Parathyroid adenoma (tissue), 2 donors: ENCODE results near the gene IBA57.

ENCODE experiments used
- H2AFZ ChIP-seq: fragments of 300-600 bp; sonication (generic); one replicate; pipeline ENCODE4 v1.7.0; 2017; ENCODE audit warnings: antibody characterized with exemption, mild to moderate bottlenecking
- H3K27ac ChIP-seq: fragments of 300-600 bp; sonication (generic); one replicate; pipeline ENCODE4 v1.7.0; 2017
- H3K27me3 ChIP-seq: fragments of 300-600 bp; sonication (generic); one replicate; pipeline ENCODE4 v1.7.0; 2017; ENCODE audit warnings: low read length; ENCODE audit not compliant: control insufficient read depth, insufficient read depth
- H3K36me3 ChIP-seq: fragments of 300-600 bp; sonication (generic); one replicate; pipeline ENCODE4 v1.7.0; 2017; ENCODE audit warnings: low read length; ENCODE audit not compliant: control insufficient read depth, insufficient read depth
- H3K4me1 ChIP-seq: fragments of 300-600 bp; sonication (generic); one replicate; pipeline ENCODE4 v1.7.0; 2017; ENCODE audit warnings: control low read depth
- H3K4me2 ChIP-seq: fragments of 300-600 bp; sonication (generic); one replicate; pipeline ENCODE4 v1.7.0; 2017; ENCODE audit warnings: low read length
- H3K4me3 ChIP-seq: fragments of 300-600 bp; sonication (generic); one replicate; pipeline ENCODE4 v1.7.0; 2017; ENCODE audit warnings: low read depth, low read length
- H3K79me2 ChIP-seq: fragments of 300-600 bp; sonication (generic); one replicate; pipeline ENCODE4 v1.7.0; 2017; ENCODE audit warnings: control low read depth
- H3K9ac ChIP-seq: fragments of 300-600 bp; sonication (generic); one replicate; pipeline ENCODE4 v1.7.0; 2017; ENCODE audit warnings: mild to moderate bottlenecking
- H3K9me3 ChIP-seq: fragments of 300-600 bp; sonication (generic); one replicate; pipeline ENCODE4 v1.7.0; 2017; ENCODE audit warnings: low read length; ENCODE audit not compliant: control insufficient read depth
- TF ChIP-seq, protein P1 (sequence below): fragments of 300-600 bp; sonication (generic); IDR thresholded peaks from one replicate; pipeline ENCODE4 v1.7.0; 2017; ENCODE audit warnings: antibody characterized with exemption, mild to moderate bottlenecking
- donor health status: primary hyperparathyroidism.

The IBA57 gene

DNA sequence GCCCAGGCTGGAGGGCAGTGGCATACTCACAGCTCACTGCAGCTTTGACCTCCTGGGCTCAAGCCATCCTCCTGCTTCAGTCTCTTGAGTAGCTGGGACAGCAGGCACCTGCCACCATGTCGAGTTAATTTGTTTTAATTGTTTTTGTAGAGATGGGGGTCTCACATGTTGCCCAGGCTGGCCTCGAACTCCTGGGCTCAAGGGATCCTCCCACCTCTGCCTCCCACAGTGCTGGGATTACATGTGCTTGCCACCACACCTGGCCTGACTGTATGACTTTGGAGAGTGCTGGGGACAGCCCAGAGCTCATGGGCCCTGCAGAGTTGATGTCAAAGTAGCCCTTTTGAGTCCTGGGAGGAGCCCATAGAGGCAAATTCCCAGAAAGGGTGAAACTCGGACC is 44.1 kb downstream of the IBA57 start:
- no peaks in the 10 kb centered on the region for H3K36me3 ChIP-seq
- H3K27me3 ChIP-seq: no peaks in the 10 kb centered on the region

DNA sequence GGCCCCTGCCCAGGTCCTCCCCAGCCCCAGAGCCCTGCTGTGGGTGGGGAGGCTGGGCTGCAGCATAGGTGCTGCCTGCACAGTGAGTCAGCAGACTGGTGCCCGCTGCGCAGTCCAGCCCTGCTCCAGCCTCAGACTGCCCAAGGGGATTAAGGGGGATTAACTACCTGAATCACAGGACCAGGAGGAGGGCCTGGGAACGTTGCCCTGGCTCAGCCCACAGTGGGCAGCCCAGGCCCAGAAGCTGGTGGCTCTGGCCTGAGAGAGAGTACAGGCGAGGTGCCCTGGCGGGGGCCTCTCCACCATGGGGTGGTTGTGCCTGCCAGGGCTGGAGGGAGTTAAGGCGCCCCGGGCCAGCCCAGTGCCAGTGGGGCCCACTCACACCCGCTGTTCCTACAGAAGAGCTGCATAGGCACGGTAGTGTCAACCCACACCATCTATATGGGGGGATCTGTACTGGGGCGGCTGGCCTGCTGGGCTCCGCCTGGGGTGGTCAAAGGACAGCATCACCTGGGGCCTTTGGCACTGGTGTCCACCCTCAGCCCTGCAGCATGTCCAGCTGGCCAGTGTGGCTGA is 44.6 kb downstream of the IBA57 start:
- H3K4me1 ChIP-seq: peaks cover 3% of the 10 kb centered on the region
- H3K27me3 ChIP-seq: no peaks in the 10 kb centered on the region
- no peak overlapping the region for H3K4me3 ChIP-seq

More for the DNA sequence above, 44.1 kb downstream of the IBA57 start:
- no peaks in the 10 kb centered on the region for H3K79me2 ChIP-seq
- peaks cover 3% of the 10 kb centered on the region for H3K4me1 ChIP-seq
- H3K9me3 ChIP-seq: no peaks in the 10 kb centered on the region
- H3K4me3 ChIP-seq: no peak overlapping the region
- no peak overlapping the region for H3K27ac ChIP-seq
- H3K4me2 ChIP-seq: no peak overlapping the region
- no peak overlapping the region for H3K9ac ChIP-seq
- TF ChIP-seq, protein P1, sequence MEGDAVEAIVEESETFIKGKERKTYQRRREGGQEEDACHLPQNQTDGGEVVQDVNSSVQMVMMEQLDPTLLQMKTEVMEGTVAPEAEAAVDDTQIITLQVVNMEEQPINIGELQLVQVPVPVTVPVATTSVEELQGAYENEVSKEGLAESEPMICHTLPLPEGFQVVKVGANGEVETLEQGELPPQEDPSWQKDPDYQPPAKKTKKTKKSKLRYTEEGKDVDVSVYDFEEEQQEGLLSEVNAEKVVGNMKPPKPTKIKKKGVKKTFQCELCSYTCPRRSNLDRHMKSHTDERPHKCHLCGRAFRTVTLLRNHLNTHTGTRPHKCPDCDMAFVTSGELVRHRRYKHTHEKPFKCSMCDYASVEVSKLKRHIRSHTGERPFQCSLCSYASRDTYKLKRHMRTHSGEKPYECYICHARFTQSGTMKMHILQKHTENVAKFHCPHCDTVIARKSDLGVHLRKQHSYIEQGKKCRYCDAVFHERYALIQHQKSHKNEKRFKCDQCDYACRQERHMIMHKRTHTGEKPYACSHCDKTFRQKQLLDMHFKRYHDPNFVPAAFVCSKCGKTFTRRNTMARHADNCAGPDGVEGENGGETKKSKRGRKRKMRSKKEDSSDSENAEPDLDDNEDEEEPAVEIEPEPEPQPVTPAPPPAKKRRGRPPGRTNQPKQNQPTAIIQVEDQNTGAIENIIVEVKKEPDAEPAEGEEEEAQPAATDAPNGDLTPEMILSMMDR: no peak
- no peak overlapping the region for H2AFZ ChIP-seq

DNA sequence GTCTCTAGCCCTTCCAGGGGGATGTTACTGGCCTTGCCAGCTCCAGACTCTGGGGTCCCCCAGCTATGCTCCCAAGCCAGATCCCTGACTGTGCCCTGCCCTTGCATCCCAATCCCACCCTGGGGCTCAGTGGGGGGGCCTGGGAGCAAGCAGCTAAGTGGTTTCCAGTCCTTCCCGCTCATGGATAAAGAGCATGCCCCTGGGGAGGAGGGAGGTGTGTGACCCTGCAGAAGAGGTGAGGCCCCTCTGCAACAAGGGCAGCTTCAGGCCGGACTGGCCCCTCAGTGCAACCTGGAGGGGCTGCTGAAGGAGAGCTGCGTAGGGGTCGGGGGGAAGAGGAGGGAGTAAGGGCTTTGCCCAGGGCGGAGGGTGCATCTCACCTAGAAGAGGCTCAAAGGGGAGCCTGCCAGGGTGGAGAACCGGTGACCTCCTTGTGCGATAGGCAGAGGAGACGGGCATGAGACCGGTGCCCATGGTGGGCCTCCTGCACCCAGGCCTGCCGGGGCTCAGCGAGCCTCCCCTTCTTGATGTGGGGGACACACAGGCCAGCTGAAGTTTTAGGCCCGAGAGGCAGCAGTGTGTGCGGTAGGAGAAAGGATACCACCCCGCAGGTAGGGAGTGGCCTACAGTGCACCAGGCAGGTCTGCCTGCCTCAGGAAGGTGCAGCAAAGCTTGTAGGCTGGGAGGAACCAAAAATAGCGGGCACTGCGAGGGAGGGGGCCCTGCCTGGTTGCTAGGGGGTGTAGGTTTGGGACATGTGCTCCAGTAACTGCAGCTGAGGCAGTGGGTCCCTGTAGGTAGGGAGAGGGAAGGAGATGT is 45.3 kb downstream of the IBA57 start:
- Histone ChIP-seq H3K9ac (no peak overlapping the region), H2AFZ (no peak overlapping the region), H3K9me3 (no peaks in the 10 kb centered on the region), H3K4me1 (peaks cover 3% of the 10 kb centered on the region), H3K27me3 (no peaks in the 10 kb centered on the region), H3K36me3 (no peaks in the 10 kb centered on the region), H3K27ac (no peak overlapping the region), H3K4me2 (no peak overlapping the region), H3K79me2 (no peaks in the 10 kb centered on the region), H3K4me3 (no peak overlapping the region)
- TF ChIP-seq, protein P1: no peak

More for the DNA sequence above, 44.6 kb downstream of the IBA57 start:
- Histone ChIP-seq H3K9ac (no peak overlapping the region), H2AFZ (no peak overlapping the region), H3K79me2 (no peaks in the 10 kb centered on the region), H3K27ac (no peak overlapping the region), H3K9me3 (no peaks in the 10 kb centered on the region), H3K4me2 (no peak overlapping the region), H3K36me3 (no peaks in the 10 kb centered on the region)
- TF ChIP-seq, protein P1: no peak

DNA sequence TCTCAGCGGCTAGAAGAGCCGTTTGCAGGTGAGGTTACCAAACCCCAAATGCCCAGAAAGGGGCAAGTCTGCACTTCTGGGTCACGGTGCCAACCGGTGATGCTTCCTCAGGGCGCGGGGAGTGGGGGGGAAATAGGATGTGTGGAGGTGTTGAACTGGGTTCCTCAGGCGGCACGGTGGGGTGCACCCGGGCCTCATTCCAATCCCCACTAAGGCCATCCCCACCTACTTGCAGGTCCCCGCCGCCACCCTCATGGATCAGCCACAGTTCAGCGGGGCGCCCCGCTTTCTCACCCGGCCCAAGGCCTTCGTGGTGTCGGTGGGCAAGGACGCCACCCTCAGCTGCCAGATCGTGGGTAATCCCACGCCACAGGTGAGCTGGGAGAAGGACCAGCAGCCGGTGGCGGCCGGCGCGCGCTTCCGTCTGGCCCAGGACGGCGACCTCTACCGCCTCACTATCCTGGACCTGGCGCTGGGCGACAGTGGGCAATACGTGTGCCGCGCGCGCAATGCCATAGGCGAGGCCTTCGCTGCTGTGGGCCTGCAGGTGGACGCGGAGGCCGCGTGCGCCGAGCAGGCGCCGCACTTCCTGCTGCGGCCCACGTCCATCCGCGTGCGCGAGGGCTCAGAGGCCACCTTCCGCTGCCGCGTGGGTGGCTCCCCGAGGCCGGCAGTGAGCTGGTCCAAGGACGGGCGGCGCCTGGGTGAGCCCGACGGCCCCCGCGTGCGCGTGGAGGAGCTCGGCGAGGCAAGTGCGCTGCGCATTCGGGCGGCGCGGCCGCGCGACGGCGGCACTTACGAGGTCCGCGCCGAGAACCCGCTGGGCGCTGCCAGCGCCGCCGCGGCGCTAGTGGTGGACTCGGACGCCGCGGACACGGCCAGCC is 46.2 kb downstream of the IBA57 start:
- Histone ChIP-seq H3K4me1 (no peaks in the 10 kb centered on the region), H3K36me3 (no peaks in the 10 kb centered on the region), H2AFZ (no peak overlapping the region), H3K27me3 (no peaks in the 10 kb centered on the region), H3K27ac (no peak overlapping the region), H3K9ac (no peak overlapping the region), H3K79me2 (no peaks in the 10 kb centered on the region), H3K4me2 (no peak overlapping the region), H3K9me3 (no peaks in the 10 kb centered on the region), H3K4me3 (no peak overlapping the region)
- TF ChIP-seq, protein P1: no peak
